ENCODE data around the gene PPIF. TPM values are rescaled to one million over a fixed set of nuclear protein-coding genes. Genes with fewer than 3 reads are reported as not detected.

The PPIF gene
- total and polyA plus RNA-seq, 3 donors from 2014 or later = 80.1 to 106 (median 82.1) TPM

DNA sequence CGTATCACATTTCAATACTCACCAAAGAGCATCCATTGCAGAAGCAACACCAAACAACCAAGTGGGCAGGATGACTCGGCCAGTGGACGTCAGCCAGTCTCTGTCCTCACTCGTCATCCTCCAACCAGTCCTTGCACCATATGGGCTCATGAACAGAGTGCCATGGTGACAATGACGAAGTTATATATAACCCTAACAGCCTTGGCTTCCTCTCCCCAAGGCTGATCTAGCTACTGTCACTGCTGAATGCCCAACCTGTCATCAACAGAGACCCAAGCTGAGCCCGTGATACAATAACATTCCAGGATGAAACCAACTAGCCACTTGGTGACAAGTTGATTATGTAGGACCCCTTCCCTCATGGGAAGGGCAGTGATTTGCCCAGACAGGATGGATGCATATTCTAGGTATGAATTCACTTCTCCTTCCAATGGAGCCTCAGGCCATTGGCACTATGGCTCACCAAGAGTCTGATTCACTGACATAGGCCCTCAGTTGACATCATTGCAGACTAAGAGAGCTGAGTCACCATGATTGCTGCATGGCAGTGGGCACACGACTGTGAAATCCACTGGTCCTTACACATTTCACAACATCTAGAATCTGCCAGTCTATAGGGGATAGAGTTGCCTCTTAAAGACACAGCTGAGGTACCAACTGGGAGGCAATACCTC is 26.3 kb upstream of the PPIF start:
- Histone ChIP-seq H3K27ac (no peak overlapping the region), H3K9me3 (no peaks in the 10 kb centered on the region), H3K4me1 (no peaks in the 10 kb centered on the region), H3K36me3 (ENCODE audit: low read depth, missing control alignments) (no peaks in the 10 kb centered on the region), H3K4me3 (no peak overlapping the region), H3K27me3 (no peaks in the 10 kb centered on the region)
- 96 to 97% methylated on average over 7 of the region's 7 CpGs for WGBS, 2 donors
- TF ChIP-seq POLR2A (IDR thresholded peaks at IDR 0.05) = no peak
- TF ChIP-seq, protein P1, sequence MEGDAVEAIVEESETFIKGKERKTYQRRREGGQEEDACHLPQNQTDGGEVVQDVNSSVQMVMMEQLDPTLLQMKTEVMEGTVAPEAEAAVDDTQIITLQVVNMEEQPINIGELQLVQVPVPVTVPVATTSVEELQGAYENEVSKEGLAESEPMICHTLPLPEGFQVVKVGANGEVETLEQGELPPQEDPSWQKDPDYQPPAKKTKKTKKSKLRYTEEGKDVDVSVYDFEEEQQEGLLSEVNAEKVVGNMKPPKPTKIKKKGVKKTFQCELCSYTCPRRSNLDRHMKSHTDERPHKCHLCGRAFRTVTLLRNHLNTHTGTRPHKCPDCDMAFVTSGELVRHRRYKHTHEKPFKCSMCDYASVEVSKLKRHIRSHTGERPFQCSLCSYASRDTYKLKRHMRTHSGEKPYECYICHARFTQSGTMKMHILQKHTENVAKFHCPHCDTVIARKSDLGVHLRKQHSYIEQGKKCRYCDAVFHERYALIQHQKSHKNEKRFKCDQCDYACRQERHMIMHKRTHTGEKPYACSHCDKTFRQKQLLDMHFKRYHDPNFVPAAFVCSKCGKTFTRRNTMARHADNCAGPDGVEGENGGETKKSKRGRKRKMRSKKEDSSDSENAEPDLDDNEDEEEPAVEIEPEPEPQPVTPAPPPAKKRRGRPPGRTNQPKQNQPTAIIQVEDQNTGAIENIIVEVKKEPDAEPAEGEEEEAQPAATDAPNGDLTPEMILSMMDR (IDR thresholded peaks at IDR 0.05) = no peak
- intact Hi-C loops (cut with DNase I; ENCODE audit: low total_unique reads) = no loop called here
- no peak for DNase-seq

DNA sequence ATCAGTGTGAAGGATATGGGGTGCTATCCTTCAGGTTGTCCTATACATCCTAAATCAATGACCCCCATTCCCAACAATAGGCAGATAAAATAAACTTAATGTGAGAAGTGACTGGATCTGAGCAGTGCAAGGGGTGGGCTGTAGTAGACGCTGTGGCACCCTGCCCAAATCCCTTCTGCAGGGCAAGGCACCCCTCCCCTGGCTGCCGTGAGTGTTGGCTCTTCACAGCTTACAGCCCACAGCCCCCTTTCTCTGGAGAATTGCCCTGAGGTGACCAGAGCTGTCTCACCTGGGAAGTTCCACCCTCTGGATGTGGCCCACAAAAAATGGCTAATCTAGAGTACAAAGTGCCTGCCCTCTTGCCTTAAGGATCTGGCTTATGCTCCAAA is 25.8 kb upstream of the PPIF start:
- intact Hi-C loops (cut with DNase I; ENCODE audit: low total_unique reads) = no loop called here
- no peaks in the 10 kb centered on the region for H3K27me3 ChIP-seq
- TF ChIP-seq POLR2A (IDR thresholded peaks at IDR 0.05) = no peak
- TF ChIP-seq, protein P1 (IDR thresholded peaks at IDR 0.05) = no peak
- H3K9me3 ChIP-seq = no peaks in the 10 kb centered on the region
- 94 to 95% methylated on average over 2 of the region's 2 CpGs for WGBS, 2 donors
- no peak for DNase-seq
- no peaks in the 10 kb centered on the region for H3K4me1 ChIP-seq
- no peak overlapping the region for H3K4me3 ChIP-seq
- H3K27ac ChIP-seq = no peak overlapping the region
- no peaks in the 10 kb centered on the region for H3K36me3 ChIP-seq (ENCODE audit: low read depth, missing control alignments)

DNA sequence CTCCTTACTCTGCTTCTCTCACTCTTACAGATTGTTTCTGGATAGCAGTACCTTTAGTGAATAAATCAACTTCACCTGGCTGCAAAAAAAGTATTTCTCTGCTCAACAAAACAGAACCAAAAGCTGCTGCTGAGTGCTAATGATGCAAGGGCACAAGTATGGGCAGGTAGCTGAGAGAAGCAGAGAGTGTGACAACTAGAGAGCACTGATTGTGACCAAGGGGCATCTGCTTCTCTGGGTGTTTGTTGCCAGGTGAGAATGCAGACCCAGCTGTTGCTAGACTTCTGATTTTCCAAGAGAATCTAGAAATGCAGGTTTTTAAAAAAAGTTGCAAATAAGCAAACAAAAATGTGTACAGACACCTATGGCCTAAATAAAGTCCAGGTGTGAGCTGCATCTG is 25.3 kb upstream of the PPIF start:
- Histone ChIP-seq H3K9me3 (no peaks in the 10 kb centered on the region), H3K27me3 (no peaks in the 10 kb centered on the region), H3K4me1 (no peaks in the 10 kb centered on the region), H3K27ac (no peak overlapping the region), H3K36me3 (ENCODE audit: low read depth, missing control alignments) (no peaks in the 10 kb centered on the region), H3K4me3 (no peak overlapping the region)
- no peak for TF ChIP-seq POLR2A (IDR thresholded peaks at IDR 0.05)
- TF ChIP-seq, protein P1 (IDR thresholded peaks at IDR 0.05) = no peak
- intact Hi-C loops (cut with DNase I; ENCODE audit: low total_unique reads) = no loop called here
- no peak for DNase-seq

DNA sequence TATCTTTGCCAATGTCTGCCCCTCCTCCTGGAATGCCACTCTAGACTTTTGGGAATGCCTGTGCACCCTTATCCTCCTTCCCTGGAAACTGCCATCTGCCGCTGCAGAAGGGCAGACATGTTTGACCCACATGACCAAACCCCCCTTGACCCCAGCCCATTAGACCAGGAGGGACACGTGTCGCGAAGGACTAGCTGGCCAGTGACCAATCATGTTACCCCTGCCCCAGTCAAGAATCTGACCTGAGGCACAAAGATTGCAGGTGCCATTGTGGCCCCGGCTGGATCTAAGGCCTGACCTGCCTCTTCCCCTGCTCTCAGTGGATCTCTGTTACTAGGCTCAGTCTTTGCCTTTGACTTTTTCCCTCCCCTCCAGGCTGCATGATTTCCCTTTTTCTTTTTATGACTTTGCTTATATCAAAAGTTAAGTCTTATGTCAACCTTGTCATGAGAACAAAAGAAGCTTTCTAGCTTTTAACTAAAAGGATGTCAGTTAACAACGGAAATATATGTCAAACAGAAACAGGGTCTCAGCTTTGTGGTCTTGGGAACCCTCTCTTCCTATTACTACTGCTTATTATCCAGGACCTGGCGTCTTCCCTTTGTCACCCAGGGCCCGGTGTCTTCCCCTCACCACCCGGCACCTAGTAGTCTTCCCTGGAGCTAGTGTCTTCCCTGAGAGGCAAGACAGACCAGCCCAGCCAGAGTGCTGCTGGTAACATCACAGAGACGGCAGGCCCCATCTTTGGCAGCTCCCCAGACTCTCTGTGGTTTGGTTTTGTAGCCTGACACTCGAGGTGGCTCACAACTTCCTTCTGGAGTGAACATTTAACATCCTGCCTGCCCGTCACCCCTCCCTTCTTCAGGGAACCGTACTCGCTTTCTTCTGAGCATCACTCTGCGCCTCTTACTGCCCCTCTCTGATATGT is 24.4 kb upstream of the PPIF start:
- Histone ChIP-seq H3K36me3 (ENCODE audit: low read depth, missing control alignments) (no peaks in the 10 kb centered on the region), H3K4me3 (no peak overlapping the region), H3K4me1 (no peaks in the 10 kb centered on the region), H3K9me3 (no peaks in the 10 kb centered on the region), H3K27ac (no peak overlapping the region), H3K27me3 (no peaks in the 10 kb centered on the region)
- no peak for TF ChIP-seq POLR2A (IDR thresholded peaks at IDR 0.05)
- TF ChIP-seq, protein P1 (IDR thresholded peaks at IDR 0.05) = no peak
- DNase-seq = peak; percentile 58
- intact Hi-C loops (cut with DNase I; ENCODE audit: low total_unique reads) = no loop called here
- 83 to 85% methylated on average over 15 of the region's 15 CpGs for WGBS, 2 donors

Data from testis (tissue), 3 donors.